Activated naive CD4-positive, alpha-beta T cell treated with anti-CD3 and anti-CD28 coated beads, Interleukin-2, amount 10 ng/mL, durations not matched to agents 7 days and 5 days (primary cell): ENCODE data around the gene SORCS2.

ENCODE experiments used
- CTCF ChIA-PET: fragments of 350-600 bp; sonication (Branson Sonifier 250); formaldehyde crosslinking; loops from one replicate; lab custom pipeline; 2021; ENCODE audit warnings: antibody characterized with exemption; lab: Charles Lee
- DNase-seq: peaks from one replicate; pipeline ENCODE4 v3.0.0-alpha.2; 2020
- H3K27ac Mint-ChIP-seq: one replicate; pipeline ENCODE4 v1.8.0; 2021; ENCODE audit warnings: mild to moderate bottlenecking, moderate library complexity, mixed read lengths
- H3K27me3 Mint-ChIP-seq: one replicate; pipeline ENCODE4 v1.8.0; 2021; ENCODE audit warnings: mild to moderate bottlenecking, mixed read lengths
- H3K36me3 Mint-ChIP-seq: one replicate; pipeline ENCODE4 v1.8.0; 2021; ENCODE audit warnings: mixed read lengths
- H3K4me1 Mint-ChIP-seq: one replicate; pipeline ENCODE4 v1.8.0; 2021; ENCODE audit warnings: mixed read lengths
- H3K4me3 Mint-ChIP-seq: one replicate; pipeline ENCODE4 v1.8.0; 2021; ENCODE audit warnings: mild to moderate bottlenecking, moderate library complexity, mixed read lengths
- H3K9me3 Mint-ChIP-seq: one replicate; pipeline ENCODE4 v1.8.0; 2021; ENCODE audit warnings: mixed read lengths

SORCS2 gene

GRCh38 chr4:7539659-7540058, 347.3 kb downstream of the SORCS2 start:
- Mint-ChIP-seq H3K36me3 (no peaks in the 10 kb centered on the region), H3K27ac (peak overlapping the region; percentile 77), H3K27me3 (no peaks in the 10 kb centered on the region), H3K4me3 (no peak overlapping the region), H3K4me1 (peaks cover 2% of the 10 kb centered on the region), H3K9me3 (peaks cover 13% of the 10 kb centered on the region)
- DNase-seq: peak; percentile 79
- CTCF ChIA-PET: no interaction called here

GRCh38 chr4:7540206-7540605, 347.9 kb downstream of the SORCS2 start:
- CTCF ChIA-PET: no interaction called here
- peaks cover 13% of the 10 kb centered on the region for H3K9me3 Mint-ChIP-seq
- DNase-seq: no peak
- no peaks in the 10 kb centered on the region for H3K27me3 Mint-ChIP-seq
- peaks cover 2% of the 10 kb centered on the region for H3K4me1 Mint-ChIP-seq
- H3K27ac Mint-ChIP-seq: peak overlapping the region; percentile 84
- no peaks in the 10 kb centered on the region for H3K36me3 Mint-ChIP-seq
- no peak overlapping the region for H3K4me3 Mint-ChIP-seq

- DNase-seq: no peak
- peaks cover 2% of the 10 kb centered on the region for H3K4me1 Mint-ChIP-seq
- H3K4me3 Mint-ChIP-seq: no peak overlapping the region
- no peaks in the 10 kb centered on the region for H3K36me3 Mint-ChIP-seq
- CTCF ChIA-PET: no interaction called here
- no peak overlapping the region for H3K27ac Mint-ChIP-seq
- H3K27me3 Mint-ChIP-seq: no peaks in the 10 kb centered on the region
- peaks cover 13% of the 10 kb centered on the region for H3K9me3 Mint-ChIP-seq
Observed at GRCh38 chr4:7540654-7541413, 348.5 kb downstream of the SORCS2 start.

- Mint-ChIP-seq H3K27ac (no peak overlapping the region), H3K36me3 (no peaks in the 10 kb centered on the region), H3K9me3 (peaks cover 13% of the 10 kb centered on the region), H3K4me1 (peaks cover 2% of the 10 kb centered on the region), H3K4me3 (no peak overlapping the region), H3K27me3 (no peaks in the 10 kb centered on the region)
- DNase-seq: no peak
- CTCF ChIA-PET: no interaction called here
Observed at GRCh38 chr4:7541414-7541810, 349.1 kb downstream of the SORCS2 start.

- H3K27me3 Mint-ChIP-seq: no peaks in the 10 kb centered on the region
- peaks cover 2% of the 10 kb centered on the region for H3K4me1 Mint-ChIP-seq
- H3K36me3 Mint-ChIP-seq: no peaks in the 10 kb centered on the region
- H3K27ac Mint-ChIP-seq: no peak overlapping the region
- CTCF ChIA-PET: no interaction called here
- H3K9me3 Mint-ChIP-seq: peaks cover 11% of the 10 kb centered on the region
- no peak overlapping the region for H3K4me3 Mint-ChIP-seq
- no peak for DNase-seq
Observed at GRCh38 chr4:7542781-7543180, 350.4 kb downstream of the SORCS2 start.

- no peak for DNase-seq
- H3K4me3 Mint-ChIP-seq: no peak overlapping the region
- no peak overlapping the region for H3K27ac Mint-ChIP-seq
- H3K36me3 Mint-ChIP-seq: no peaks in the 10 kb centered on the region
- H3K9me3 Mint-ChIP-seq: peaks cover 10% of the 10 kb centered on the region
- CTCF ChIA-PET: no interaction called here
- no peaks in the 10 kb centered on the region for H3K4me1 Mint-ChIP-seq
- no peaks in the 10 kb centered on the region for H3K27me3 Mint-ChIP-seq
Observed at GRCh38 chr4:7546152-7546808, 353.9 kb downstream of the SORCS2 start.

GRCh38 chr4:7546809-7547367, 354.6 kb downstream of the SORCS2 start:
- no peaks in the 10 kb centered on the region for H3K36me3 Mint-ChIP-seq
- H3K4me1 Mint-ChIP-seq: no peaks in the 10 kb centered on the region
- DNase-seq: no peak
- H3K27me3 Mint-ChIP-seq: no peaks in the 10 kb centered on the region
- no peak overlapping the region for H3K27ac Mint-ChIP-seq
- H3K9me3 Mint-ChIP-seq: peaks cover 11% of the 10 kb centered on the region
- H3K4me3 Mint-ChIP-seq: no peak overlapping the region
- CTCF ChIA-PET: no interaction called here

GRCh38 chr4:7547368-7548040, 355.2 kb downstream of the SORCS2 start:
- no peak overlapping the region for H3K27ac Mint-ChIP-seq
- H3K4me3 Mint-ChIP-seq: no peak overlapping the region
- CTCF ChIA-PET: no interaction called here
- H3K36me3 Mint-ChIP-seq: no peaks in the 10 kb centered on the region
- no peaks in the 10 kb centered on the region for H3K4me1 Mint-ChIP-seq
- H3K9me3 Mint-ChIP-seq: peaks cover 8% of the 10 kb centered on the region
- H3K27me3 Mint-ChIP-seq: no peaks in the 10 kb centered on the region
- DNase-seq: no peak

- H3K27me3 Mint-ChIP-seq: no peaks in the 10 kb centered on the region
Observed at GRCh38 chr4:7549866-7550265, 357.5 kb downstream of the SORCS2 start.

GRCh38 chr4:7552466-7552865, 360.1 kb downstream of the SORCS2 start:
- H3K4me1 Mint-ChIP-seq: no peaks in the 10 kb centered on the region
- no peak for DNase-seq
- CTCF ChIA-PET: no interaction called here
- H3K27me3 Mint-ChIP-seq: no peaks in the 10 kb centered on the region
- H3K36me3 Mint-ChIP-seq: no peaks in the 10 kb centered on the region
- H3K4me3 Mint-ChIP-seq: no peak overlapping the region
- no peak overlapping the region for H3K27ac Mint-ChIP-seq
- H3K9me3 Mint-ChIP-seq: peaks cover 38% of the 10 kb centered on the region

More at GRCh38 chr4:7549866-7550265, 357.5 kb downstream of the SORCS2 start:
- CTCF ChIA-PET: no interaction called here
- Mint-ChIP-seq H3K36me3 (no peaks in the 10 kb centered on the region), H3K27ac (no peak overlapping the region), H3K4me3 (no peak overlapping the region), H3K9me3 (peaks cover 25% of the 10 kb centered on the region), H3K4me1 (no peaks in the 10 kb centered on the region)
- DNase-seq: no peak

GRCh38 chr4:7553280-7553679, 360.9 kb downstream of the SORCS2 start:
- DNase-seq: no peak
- no peaks in the 10 kb centered on the region for H3K36me3 Mint-ChIP-seq
- no peaks in the 10 kb centered on the region for H3K27me3 Mint-ChIP-seq
- CTCF ChIA-PET: no interaction called here
- no peak overlapping the region for H3K27ac Mint-ChIP-seq
- H3K9me3 Mint-ChIP-seq: peaks cover 39% of the 10 kb centered on the region
- H3K4me3 Mint-ChIP-seq: no peak overlapping the region
- no peaks in the 10 kb centered on the region for H3K4me1 Mint-ChIP-seq

- CTCF ChIA-PET: no interaction called here
- H3K4me3 Mint-ChIP-seq: no peak overlapping the region
- no peak overlapping the region for H3K27ac Mint-ChIP-seq
- no peak for DNase-seq
- no peaks in the 10 kb centered on the region for H3K27me3 Mint-ChIP-seq
- H3K9me3 Mint-ChIP-seq: peaks cover 39% of the 10 kb centered on the region
- no peaks in the 10 kb centered on the region for H3K36me3 Mint-ChIP-seq
- H3K4me1 Mint-ChIP-seq: no peaks in the 10 kb centered on the region
Observed at GRCh38 chr4:7554905-7555304, 362.6 kb downstream of the SORCS2 start.

- Mint-ChIP-seq H3K4me3 (no peak overlapping the region), H3K27ac (no peak overlapping the region), H3K36me3 (no peaks in the 10 kb centered on the region), H3K4me1 (no peaks in the 10 kb centered on the region), H3K27me3 (no peaks in the 10 kb centered on the region), H3K9me3 (peaks cover 36% of the 10 kb centered on the region)
- no peak for DNase-seq
- CTCF ChIA-PET: no interaction called here
Observed at GRCh38 chr4:7556558-7556957, 364.2 kb downstream of the SORCS2 start.

- H3K36me3 Mint-ChIP-seq: no peaks in the 10 kb centered on the region
- H3K27me3 Mint-ChIP-seq: no peaks in the 10 kb centered on the region
- H3K4me1 Mint-ChIP-seq: no peaks in the 10 kb centered on the region
Observed at GRCh38 chr4:7557456-7557855, 365.1 kb downstream of the SORCS2 start.

More at GRCh38 chr4:7557456-7557855, 365.1 kb downstream of the SORCS2 start:
- Mint-ChIP-seq H3K27ac (no peak overlapping the region), H3K9me3 (peaks cover 36% of the 10 kb centered on the region), H3K4me3 (no peak overlapping the region)
- CTCF ChIA-PET: no interaction called here
- no peak for DNase-seq
